Measurements from ENCODE around the gene WDR76.

DNA sequence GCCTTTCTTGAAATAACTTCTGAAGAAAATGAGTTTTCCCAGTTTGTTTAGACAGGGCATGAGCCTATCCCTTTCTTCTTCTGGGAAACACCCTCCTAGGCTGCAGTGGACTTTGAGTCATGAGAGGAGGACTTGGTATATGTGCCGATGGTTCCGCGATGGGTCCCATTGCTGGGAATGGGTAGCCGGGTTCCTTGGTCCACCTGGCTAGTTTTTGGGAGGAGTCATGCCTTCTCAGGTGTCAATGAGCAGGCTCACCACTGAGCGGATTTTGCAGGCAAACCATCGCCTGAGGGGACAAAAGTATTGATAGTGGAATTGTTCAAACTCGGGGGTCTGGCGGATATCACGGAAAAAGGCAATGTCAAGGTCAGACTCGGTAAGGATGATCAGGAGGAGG is 46.8 kb downstream of the WDR76 start:
- no peak for TF ChIP-seq ZNF274 (IDR thresholded peaks at IDR 0.05; ENCODE audit: low read depth, low read length)
- no peak for TF ChIP-seq YY1 (IDR thresholded peaks at IDR 0.05; ENCODE audit: insufficient read depth, insufficient read length)
- TF ChIP-seq SUZ12 (IDR thresholded peaks at IDR 0.05; ENCODE audit: extremely low read depth, insufficient read depth, insufficient read length) = no peak
